Fibroblast of mammary gland (primary cell): ENCODE data around the gene SHANK3.

ENCODE experiments used
- DNase-seq: peaks from one replicate; pipeline ENCODE4 v3.0.0-alpha.2; 2010; ENCODE audit warnings: low read depth
- H3K4me3 ChIP-seq: 2 replicates; pipeline ENCODE4 v1.5.1; 2011; ENCODE audit warnings: low read depth, mild to moderate bottlenecking, low read length, moderate library complexity; ENCODE audit not compliant: control insufficient read depth
- CTCF ChIP-seq: conservative IDR thresholded peaks from 2 replicates; pipeline ENCODE4 v1.5.1; 2011; ENCODE audit warnings: low read depth, low read length, inconsistent platforms; ENCODE audit not compliant: control insufficient read depth, insufficient read depth

SHANK3 gene

GRCh38 chr22:50719814-50720300, 47.2 kb downstream of the SHANK3 start:
- TF ChIP-seq CTCF = no peak
- no peak overlapping the region for H3K4me3 ChIP-seq
- no peak for DNase-seq

GRCh38 chr22:50720301-50721256, 48.0 kb downstream of the SHANK3 start:
- no peak overlapping the region for H3K4me3 ChIP-seq
- no peak for TF ChIP-seq CTCF
- peak; percentile 3 for DNase-seq

DNA sequence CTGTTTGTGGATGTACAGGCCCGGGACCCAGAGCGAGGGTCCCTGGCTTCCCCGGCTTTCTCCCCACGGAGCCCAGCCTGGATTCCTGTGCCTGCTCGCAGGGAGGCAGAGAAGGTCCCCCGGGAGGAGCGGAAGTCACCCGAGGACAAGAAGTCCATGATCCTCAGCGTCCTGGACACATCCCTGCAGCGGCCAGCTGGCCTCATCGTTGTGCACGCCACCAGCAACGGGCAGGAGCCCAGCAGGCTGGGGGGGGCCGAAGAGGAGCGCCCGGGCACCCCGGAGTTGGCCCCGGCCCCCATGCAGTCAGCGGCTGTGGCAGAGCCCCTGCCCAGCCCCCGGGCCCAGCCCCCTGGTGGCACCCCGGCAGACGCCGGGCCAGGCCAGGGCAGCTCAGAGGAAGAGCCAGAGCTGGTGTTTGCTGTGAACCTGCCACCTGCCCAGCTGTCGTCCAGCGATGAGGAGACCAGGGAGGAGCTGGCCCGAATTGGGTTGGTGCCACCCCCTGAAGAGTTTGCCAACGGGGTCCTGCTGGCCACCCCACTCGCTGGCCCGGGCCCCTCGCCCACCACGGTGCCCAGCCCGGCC, 48.7 kb downstream of the SHANK3 start:
- no peak overlapping the region for H3K4me3 ChIP-seq
- no peak for TF ChIP-seq CTCF
- DNase-seq = no peak

DNA sequence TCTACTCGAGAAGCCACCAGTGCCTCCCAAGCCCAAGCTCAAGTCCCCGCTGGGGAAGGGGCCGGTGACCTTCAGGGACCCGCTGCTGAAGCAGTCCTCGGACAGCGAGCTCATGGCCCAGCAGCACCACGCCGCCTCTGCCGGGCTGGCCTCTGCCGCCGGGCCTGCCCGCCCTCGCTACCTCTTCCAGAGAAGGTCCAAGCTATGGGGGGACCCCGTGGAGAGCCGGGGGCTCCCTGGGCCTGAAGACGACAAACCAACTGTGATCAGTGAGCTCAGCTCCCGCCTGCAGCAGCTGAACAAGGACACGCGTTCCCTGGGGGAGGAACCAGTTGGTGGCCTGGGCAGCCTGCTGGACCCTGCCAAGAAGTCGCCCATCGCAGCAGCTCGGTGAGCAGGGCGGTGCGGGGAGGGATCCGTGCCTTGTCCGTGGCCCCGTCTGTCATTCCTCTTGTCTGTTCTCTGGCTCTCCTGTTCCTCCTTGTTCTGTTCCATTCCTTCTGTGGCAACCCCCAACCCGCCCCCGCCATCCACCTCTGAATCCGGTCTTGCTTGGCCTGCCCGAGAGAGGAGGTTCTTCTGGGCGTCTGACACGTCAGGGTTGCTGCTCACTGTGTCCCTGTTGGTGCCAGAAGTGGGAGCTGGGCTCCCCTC, 49.6 kb downstream of the SHANK3 start:
- DNase-seq = no peak
- no peak for TF ChIP-seq CTCF
- no peak overlapping the region for H3K4me3 ChIP-seq
